Measurements from ENCODE around the gene FUOM.
A peak's percentile ranks its signal among the peaks of the same experiment; 100 is the strongest.
"Not testable (repeated sequence)": the region's sequence is repeated elsewhere in the genome, so short reads cannot be mapped to it uniquely, and the experiment has no call there.

The FUOM gene

DNA sequence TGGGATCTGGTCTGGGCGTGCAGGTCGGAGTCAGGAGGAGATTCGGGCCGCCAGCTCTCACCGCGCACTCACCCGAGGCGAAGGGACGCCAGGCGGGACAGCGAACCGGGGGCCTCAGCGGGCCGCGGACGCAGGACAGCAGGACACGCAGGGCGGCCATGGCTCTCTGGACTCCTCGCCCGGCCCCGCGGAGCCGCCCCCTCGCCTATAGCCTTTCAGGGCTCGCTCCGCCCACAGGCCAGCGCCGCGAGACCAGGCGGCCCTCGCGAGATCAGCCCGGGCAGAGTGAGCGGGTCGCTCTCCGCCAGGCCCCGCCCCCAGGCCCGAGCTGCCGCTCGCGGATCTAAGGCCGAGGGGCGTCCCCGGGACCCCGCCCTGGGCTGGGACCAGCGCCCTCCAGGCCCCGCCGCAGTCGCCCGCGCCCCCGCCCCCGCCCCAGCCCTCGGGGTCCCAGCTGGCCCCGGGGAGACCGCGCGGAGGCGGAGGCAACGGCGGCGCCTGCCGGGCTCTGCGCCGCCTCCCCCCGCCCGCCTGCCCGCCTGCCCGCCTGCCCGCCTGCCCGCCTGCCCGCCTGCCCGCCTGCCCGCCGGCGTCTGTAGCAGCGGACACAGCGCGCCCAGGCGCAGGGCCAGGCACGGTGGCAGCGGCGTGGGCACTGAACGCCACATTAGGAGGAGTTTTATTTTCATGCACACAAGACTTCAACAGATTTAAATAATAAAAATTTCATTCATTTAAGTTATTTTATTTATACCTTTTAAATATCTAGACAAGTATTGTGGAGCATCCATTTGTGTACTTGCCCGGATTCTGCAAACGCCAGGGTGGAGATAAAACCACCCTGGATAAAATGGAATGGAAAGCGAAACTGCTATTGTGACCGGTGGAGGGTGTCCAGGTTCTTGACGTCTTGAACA is 15.6 kb upstream of the FUOM start, which contains the start of gene ECHS1:
Gene ECHS1 (minus strand): TSS at position 181 of the 917 bp plus-strand sequence. CDS start 21 bp downstream, at position 160.
- DNase-seq (ENCODE audit: extremely low read depth, low read depth): peak; percentile 43
- TF ChIP-seq, protein P1, sequence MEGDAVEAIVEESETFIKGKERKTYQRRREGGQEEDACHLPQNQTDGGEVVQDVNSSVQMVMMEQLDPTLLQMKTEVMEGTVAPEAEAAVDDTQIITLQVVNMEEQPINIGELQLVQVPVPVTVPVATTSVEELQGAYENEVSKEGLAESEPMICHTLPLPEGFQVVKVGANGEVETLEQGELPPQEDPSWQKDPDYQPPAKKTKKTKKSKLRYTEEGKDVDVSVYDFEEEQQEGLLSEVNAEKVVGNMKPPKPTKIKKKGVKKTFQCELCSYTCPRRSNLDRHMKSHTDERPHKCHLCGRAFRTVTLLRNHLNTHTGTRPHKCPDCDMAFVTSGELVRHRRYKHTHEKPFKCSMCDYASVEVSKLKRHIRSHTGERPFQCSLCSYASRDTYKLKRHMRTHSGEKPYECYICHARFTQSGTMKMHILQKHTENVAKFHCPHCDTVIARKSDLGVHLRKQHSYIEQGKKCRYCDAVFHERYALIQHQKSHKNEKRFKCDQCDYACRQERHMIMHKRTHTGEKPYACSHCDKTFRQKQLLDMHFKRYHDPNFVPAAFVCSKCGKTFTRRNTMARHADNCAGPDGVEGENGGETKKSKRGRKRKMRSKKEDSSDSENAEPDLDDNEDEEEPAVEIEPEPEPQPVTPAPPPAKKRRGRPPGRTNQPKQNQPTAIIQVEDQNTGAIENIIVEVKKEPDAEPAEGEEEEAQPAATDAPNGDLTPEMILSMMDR (IDR thresholded peaks at IDR 0.05; ENCODE audit: low read depth, low read length, missing control alignments): no peak

DNA sequence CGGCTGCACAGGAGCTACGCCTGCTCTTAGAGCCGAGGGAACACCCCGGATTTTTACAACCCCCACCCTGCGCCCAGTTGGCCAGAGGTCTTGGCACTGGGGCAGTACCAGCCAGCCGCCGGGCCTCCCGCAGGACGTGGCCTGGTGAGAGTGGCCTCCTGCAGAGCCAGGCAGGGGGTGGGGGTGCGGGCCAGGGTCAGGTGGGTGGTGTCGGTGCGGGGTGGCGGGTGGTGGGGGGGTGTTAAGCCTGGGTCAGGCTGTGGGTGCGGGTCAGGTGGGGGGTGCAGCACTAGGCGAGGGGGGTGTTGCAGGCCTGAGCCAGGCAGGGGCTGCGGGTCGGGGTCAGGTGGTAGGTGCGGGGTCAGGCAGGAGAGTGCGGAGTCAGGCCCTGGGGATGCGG is 14.7 kb upstream of the FUOM start:
- TF ChIP-seq, protein P1 (IDR thresholded peaks at IDR 0.05; ENCODE audit: low read depth, low read length, missing control alignments): no peak
- peak overlapping the region; percentile 58 for H3K4me3 ChIP-seq (replicated peaks; ENCODE audit: low read depth, low read length)
- no peak for DNase-seq (ENCODE audit: extremely low read depth, low read depth)

More for the DNA sequence above, 15.6 kb upstream of the FUOM start, which contains the start of gene ECHS1:
- H3K4me3 ChIP-seq (replicated peaks; ENCODE audit: low read depth, low read length): peak within 1 kb of the TSS; percentile 58

DNA sequence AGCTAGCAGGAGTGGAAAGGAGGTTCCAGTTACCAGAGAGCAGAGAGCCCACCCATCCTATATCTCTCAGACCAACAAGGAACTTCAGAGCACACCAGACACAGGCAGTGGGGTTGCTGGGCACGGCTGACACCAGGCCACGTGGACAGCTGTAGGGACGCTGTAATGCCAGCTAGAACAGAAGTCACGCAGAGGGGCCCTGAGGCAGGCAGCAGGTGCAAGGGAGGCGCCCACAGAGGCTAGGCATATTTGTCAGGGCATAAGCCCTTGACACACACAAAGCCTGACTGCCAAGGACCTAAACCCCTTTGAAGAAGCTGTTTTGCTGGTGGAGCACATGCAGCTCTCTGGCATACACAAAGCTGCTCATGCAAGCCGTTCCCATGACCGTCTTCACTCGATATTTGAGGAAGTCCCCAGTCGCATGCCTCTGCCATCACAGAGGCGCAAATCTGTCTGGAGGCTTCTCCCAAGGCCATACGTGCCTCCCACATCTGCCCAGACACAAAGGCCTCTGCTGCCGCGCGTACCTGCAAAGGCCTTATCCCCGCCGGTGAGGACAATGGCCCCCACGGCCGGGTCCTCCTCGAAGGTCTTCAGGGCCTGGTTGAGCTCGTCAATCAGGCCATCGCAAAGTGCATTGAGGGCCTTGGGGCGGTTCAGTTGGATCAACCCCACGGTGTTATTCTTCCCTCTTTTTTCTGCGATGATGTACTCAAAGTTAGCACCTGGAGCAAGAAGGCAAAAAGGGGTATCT is 12.4 kb upstream of the FUOM start:
- TF ChIP-seq, protein P1 (IDR thresholded peaks at IDR 0.05; ENCODE audit: low read depth, low read length, missing control alignments): no peak
- no peak overlapping the region for H3K4me3 ChIP-seq (replicated peaks; ENCODE audit: low read depth, low read length)
- DNase-seq (ENCODE audit: extremely low read depth, low read depth): no peak

DNA sequence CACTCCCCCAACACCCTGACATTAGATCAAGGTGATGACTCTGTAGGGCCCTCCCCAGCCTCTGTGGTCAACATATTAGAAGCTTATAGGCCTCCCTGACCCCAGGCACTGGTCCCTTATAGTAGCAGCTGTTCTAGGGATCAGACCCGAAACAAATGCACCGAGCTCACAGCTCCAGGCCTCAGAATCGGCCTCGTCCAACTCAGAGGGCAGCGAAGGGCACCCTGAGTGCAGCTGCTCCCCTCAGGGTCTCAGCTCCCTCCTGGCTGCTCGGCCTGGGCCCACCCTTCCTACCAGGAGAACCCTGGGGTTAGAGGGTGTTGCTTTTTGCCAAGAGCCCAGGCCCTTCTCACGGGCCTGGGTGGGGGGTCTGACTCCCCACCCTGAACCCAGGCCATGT is 10.3 kb upstream of the FUOM start:
- DNase-seq (ENCODE audit: extremely low read depth, low read depth): no peak
- H3K4me3 ChIP-seq (replicated peaks; ENCODE audit: low read depth, low read length): no peak overlapping the region
- TF ChIP-seq, protein P1 (IDR thresholded peaks at IDR 0.05; ENCODE audit: low read depth, low read length, missing control alignments): no peak

DNA sequence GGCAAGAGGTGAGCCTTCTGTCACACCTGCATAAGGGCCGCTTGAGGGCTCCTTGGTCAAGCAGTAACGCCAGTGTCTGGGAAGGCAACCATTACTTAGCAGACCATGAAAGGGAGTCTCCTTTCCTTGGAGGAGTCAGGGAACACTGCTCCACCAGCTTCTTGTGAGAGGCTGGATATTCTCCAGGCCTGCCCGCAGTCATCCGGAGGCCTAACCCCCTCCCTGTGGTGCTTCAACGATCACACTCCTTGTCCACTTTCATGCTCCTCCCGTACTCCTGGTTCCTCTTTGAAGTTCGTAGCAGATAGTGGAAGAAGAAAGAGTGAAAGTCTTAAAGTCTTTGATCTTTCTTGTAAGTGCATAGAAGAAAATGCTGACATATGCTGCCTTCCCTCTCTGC is 9.6 kb upstream of the FUOM start:
- not testable (repeated sequence) for H3K4me3 ChIP-seq (replicated peaks; ENCODE audit: low read depth, low read length)

DNA sequence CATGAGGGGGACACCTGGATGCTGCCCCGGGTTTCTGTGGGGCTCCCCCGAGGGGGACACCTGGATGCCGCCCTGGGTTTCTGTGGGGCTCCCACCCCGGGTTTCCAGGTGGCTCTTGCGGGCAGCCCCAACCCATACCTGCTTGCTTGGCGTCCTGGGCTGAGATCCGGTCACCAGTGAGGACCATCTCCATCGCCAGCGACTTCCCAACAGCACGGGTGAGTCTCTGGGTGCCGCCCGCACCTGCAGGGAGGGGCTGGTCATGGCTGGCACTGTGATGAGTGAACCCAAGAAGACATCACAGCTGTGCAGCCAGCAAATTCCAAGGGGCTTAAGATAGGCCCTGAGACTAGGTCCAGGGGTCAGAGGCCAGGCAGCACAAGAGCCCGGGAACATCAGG is 8.9 kb upstream of the FUOM start:
- no peak overlapping the region for H3K4me3 ChIP-seq (replicated peaks; ENCODE audit: low read depth, low read length)
- TF ChIP-seq, protein P1 (IDR thresholded peaks at IDR 0.05; ENCODE audit: low read depth, low read length, missing control alignments): no peak
- DNase-seq (ENCODE audit: extremely low read depth, low read depth): no peak

More for the DNA sequence above, 9.6 kb upstream of the FUOM start:
- DNase-seq (ENCODE audit: extremely low read depth, low read depth): not testable (repeated sequence)

DNA sequence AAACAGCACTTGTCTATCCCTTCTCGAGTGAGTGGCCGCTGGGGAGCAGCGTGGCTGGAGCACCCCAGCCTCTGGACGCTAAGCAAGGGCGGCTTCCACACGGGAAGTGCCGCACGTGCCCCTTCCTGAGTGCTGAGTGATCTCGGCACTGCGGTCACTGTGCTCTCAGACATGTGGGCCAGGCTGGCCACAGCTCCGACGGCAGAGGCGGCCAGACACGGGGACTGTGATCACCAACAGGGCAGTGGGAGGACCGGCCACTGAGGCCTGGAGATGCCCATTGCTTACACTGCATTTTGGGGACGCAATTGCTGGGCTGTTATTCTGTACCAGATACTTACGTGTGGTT is 8.3 kb upstream of the FUOM start:
- TF ChIP-seq, protein P1 (IDR thresholded peaks at IDR 0.05; ENCODE audit: low read depth, low read length, missing control alignments): no peak
- H3K4me3 ChIP-seq (replicated peaks; ENCODE audit: low read depth, low read length): no peak overlapping the region
- DNase-seq (ENCODE audit: extremely low read depth, low read depth): no peak
